Measurements from ENCODE around the gene UBE2V1.
"Not testable (repeated sequence)": the region's sequence is repeated elsewhere in the genome, so short reads cannot be mapped to it uniquely, and the experiment has no call there.

Gene UBE2V1

DNA sequence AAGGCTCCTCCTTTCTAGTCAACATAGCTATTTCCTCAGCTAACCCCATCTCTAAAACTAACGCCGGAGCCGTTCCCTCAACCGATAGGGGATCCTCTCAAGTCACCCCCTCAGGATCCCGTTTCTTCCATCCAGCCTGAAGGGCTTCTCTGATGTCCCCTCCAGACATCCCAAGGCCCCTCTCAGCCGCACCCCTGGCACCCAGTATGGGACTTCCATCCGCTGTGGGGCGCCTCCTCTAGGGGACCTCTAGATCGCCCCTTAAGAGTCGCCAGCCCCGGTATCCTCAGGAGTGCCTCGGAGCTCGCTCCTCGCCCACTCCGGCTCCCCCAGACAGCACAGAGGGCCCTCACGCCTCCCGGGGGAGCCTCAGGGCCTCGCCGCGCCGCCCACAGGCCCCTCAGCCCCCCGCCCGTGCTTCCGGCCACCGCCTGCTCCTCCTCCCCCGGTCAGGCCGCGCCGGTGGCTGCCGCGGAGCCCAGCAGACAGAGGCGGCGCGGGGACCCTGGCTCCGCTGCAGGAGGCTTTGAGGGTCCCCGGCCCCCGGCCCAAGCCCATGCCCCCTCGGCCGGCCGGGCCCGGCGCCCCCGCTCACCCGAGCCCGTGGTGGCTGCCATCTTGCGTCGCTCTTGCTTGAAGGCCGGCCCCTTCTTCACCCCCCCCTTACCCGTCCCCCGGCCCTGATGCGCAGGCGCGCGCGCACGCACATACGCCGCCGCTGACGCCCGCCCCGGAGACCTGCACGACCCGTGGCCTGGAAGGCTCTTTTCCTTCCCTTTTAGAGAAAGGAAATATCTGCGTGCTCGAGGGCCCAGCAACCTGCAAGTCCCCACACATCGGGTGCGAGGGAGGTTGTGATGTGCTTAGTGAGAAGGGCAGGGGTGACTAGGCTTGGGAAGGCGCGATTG lies at the start of gene UBE2V1:
TSS of gene UBE2V1 (minus strand) at position 639 of the 908 bp plus-strand sequence. CDS start at position 617, 22 bp downstream.
- DNase-seq (ENCODE audit: low spot score) = peak; percentile 99

DNA sequence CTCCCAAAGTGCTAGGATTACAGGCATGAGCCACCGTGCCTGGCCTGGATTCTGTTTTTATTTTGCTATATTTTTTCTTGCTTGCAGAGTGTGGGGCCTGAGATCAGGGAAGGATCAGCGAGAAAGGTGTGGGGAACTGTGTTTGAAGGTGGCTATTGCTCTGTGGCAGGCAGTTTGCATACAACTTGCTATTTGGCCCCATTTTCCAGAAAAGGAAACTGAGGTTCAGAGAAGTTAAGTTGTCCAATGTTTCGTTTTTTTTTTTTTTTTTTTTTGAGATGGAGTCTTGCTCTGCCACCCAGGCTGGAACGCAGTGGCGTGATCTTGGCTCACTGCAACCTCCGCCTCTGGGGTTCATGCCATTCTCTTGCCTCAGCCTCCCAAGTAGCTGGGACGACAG lies 48.5 kb upstream of the UBE2V1 start:
- DNase-seq (ENCODE audit: low spot score) = not testable (repeated sequence)

DNA sequence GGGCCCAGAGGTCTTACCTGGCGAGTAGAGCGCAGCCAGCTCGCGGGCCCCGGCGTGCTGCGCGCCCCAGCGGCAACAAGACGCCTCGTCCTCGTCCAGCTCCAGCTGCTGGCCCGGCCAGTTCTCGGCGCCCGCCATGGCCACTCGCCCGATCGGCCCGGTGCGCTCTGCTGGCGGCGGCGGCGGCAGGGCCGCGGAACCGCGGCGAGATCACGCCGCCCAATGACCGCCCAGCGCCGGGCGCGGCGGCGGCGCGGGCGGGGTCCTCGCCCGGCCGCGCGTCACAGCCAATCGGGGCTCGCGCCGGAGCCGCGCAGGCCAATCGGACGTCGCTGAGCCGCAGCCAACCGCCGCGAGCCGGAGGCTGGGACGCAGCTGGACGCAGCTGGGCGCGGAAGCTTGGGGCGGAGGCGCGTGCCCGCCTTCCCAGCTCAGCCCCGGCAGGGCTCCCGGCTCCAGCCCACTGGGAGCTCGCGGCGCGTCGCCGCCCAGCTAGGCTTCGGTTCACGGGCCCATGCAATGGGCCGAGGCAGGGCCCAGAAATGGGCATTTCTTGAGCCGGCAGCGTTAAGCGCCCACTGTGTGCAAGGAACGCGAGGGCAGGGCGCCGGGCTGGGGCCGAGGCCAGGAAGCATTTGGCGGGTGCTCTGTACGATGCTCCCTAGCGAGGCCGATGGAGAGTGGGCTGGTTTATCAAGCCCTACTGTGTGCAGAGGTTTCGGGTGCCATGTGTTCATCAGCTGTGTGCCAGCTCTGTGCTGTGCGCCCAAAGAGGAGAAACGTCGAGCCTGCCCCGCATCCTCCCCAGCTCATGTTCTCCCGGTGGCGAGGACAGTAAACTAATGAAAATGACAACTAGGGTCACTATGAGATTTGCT lies 40.8 kb upstream of the UBE2V1 start, which contains the start of gene PEDS1:
TSS of gene PEDS1 (minus strand) at position 224 of the 878 bp plus-strand sequence. CDS start at position 138, 86 bp downstream.
- DNase-seq (ENCODE audit: low spot score) = peak; percentile 99

DNA sequence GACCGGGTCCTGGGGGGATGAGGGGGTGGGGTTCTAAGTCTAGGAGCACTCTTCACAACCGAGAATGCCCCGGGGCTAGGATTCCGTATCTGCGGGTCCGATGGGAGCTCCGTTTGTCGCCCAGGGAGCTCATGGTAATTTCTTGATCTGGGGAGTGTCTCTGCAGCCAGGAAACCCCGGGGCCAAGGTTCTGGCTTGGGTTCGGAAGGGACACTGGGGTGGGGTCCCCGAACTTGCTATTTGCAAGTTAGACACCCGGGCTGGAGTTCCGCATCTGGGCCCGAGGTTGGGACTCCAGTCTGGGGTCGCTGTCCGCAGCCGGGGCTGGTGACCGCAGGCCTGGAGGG lies 40.2 kb upstream of the UBE2V1 start:
- peak; percentile 32 for DNase-seq (ENCODE audit: low spot score)

DNA sequence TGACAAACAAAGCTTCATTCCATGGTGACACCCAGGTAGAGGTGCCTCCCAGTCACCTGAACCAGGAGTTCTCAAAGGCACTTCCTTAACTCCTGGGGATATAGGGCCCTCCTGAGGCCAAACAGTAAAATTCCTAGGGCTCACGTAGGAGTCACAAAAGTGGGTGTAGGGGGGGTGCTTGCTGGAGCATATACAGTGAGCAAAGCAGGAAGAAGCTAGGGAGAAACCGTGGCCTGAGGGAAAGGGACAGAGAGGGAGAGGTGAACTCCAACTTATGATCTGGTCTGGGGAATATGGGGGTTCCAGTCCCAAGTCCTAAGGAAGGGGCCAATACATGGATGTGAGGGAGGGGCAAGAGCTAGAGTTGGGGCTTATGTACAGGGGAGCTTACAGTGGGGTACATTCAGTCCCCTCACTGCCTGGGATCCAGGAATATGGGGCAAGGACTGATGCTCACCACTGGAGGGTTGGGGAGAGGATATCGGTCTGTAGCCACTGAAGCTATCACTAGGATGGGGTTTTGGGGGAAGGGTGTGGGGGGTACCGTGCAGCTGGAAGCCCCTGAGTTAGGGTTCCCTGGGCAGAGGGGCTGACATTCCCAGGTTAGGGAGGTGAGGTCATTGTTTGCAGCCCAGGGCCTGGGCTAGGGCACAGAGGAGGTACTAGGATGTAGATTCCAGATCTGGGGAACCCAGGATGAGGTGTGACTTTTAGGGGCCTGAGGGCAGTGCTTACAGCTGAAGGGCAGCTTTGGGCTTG lies 39.6 kb upstream of the UBE2V1 start:
- no peak for DNase-seq (ENCODE audit: low spot score)

DNA sequence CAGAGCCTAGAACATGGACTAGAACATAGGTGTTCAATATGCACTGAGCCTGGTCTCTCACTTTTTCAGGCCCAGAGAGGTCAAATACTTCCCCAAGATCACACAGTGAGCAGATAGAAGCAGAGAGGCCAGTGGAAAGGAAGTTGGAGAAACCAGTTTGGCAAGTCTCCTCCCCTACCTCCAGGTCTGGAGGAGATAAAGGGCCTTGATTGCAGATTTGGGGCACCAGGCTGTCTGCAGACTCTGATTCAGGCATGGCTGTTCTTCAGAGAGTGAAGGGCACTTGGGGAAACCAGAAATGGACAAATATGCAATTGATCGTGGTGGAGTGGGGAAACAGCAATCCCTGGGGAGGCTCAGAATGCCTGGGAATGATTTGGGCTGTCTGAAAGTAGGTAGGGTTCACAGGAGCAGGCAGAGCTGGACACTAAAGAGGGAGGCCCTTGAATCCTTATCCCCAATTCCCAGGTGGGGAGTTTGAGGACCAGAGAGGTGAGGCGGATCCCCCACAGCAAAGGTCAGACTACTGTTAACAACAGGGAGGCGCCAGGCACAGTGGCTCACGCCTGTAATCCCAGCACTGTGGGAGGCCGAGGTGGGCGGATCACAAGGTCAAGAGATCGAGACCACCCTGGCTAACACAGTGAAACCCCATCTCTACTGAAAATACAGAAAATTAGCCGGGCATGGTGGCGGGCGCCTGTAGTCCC lies 38.2 kb upstream of the UBE2V1 start:
- peak; percentile 41 for DNase-seq (ENCODE audit: low spot score)

DNA sequence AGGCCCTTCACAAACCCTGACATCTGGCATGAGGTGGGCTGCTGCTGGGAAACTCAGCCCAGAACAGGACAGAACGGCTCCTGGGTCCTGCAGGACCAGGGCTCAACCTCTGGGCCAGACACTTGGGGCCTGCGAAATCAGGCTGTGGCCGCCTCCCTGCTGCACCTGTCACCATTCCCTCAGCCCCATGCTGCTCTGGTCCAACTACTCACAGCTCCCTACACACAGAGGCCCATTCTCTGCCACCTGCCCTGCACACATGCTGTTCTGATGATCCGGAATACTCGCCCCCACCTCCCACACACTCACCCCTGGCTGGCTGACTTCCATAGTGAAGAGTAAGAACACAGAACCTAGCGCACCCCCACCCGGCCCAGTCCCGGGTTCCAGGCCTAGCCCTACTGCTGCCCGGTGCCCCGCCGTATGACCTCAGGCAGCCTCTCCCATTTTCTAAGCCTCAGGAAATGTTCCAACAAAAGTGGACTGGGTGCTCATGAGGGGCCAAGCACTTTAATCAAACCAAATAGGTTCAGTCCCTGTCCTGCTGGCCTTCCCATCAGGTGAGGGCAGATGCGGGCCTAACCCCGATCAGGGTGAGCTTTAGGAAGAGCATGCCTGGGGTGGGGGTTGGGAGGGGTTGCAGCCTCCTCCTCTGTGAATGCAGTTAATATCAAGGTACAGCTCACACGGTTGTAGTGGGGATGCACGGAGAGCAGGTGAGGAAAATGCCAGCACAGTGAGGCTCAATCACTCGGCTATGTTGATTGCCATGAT lies 36.7 kb upstream of the UBE2V1 start:
- no peak for DNase-seq (ENCODE audit: low spot score)

DNA sequence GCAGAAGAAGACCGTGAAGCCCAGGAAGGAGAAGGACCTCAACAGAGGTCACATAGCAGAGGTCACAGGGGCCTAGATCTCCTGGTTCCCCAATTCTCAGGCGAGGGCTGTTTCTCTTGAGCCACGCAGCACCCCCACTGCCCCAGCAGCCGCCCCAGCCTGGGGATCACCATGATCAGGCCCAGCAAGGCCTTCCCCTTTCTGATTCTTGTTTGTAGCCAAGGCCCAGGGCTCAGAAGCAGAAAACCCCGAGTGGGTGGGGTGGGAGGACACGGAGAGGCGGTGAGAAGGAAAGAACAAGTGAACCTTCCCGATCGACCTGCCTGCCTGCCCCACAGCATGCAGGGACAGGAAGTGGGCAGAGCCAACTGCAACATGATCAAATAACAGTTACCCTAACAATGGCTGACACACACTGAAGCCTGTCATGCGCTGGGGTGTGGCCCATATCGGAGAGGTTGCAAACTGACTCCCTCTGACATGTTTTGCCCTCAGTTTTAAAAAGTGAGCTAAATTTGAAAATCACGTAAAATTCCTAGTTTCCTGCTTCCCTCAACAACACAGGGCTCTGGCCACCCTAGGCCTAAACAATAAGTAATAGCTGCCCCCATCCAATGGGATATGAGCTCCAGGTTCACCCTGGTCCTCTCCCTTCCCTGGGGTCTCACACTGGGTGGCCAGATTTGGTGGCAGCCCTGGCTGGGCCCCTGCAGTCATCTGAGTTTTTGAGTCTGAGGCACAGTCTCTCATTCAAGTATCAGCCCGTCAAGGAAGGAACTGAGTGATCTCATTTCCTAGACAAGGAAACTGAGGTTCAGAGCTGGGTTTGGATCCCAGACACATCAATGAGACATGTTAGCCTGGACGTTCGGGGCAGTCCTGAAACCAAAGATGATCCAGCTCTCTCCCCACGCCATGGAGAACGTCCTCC lies 34.0 kb upstream of the UBE2V1 start:
- DNase-seq (ENCODE audit: low spot score) = no peak

DNA sequence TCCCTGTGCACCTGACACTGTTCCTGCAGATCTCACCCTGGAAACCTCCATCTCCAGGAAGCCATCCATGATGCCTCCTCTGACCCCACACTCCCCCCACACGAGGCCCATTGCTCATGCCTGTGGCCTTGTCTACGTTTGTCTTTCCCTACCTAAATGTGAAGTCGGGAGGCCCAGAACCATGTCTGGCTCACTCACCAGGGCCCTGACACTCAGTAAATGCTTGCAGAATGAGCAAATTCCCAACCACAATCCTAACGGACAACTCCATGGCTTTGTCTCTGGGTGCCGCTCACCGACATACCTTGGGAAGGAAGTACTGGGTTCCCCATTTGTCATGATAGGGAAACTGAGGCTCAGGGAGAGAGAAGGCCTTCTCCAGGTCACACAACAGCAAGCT lies 33.3 kb upstream of the UBE2V1 start:
- no peak for DNase-seq (ENCODE audit: low spot score)

DNA sequence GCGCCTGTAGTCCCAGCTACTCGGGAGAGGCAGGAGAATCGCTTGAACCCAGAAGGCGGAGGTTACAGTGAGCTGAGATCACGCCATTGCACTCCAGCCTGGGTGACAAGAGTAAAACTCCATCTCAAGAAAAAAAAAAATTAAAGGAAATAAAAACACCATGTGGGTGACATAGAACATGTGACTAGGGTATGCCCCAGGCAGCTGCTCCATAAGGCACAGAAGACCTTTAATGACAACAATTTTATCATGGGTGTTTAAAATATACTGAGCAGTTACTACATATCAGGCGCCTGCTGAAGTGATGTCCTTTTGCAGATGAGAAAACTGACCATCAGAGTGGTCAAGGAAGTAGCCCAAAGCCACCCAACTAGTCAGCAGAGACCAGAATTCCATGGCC lies 32.6 kb upstream of the UBE2V1 start:
- no peak for DNase-seq (ENCODE audit: low spot score)

DNA sequence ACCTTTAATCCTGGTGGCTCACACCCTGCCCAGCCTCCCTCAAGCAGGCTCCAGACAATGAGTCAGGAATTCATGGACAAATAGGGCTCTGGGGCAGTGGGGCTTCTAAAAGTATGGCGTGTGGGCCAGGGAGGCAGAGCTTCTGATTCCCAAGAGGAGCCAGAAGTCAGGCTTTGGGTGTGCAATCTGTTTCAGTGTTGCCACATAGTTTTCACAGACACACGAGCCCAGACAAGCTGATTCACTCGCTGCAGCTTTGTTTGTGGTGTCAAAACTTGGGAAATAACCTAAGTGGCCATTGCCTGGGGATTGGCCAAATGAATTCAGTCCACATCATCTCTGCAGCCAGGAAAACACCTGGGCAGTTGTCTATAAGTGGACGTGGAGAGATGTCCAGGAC lies 31.4 kb upstream of the UBE2V1 start:
- peak; percentile 91 for DNase-seq (ENCODE audit: low spot score)

DNA sequence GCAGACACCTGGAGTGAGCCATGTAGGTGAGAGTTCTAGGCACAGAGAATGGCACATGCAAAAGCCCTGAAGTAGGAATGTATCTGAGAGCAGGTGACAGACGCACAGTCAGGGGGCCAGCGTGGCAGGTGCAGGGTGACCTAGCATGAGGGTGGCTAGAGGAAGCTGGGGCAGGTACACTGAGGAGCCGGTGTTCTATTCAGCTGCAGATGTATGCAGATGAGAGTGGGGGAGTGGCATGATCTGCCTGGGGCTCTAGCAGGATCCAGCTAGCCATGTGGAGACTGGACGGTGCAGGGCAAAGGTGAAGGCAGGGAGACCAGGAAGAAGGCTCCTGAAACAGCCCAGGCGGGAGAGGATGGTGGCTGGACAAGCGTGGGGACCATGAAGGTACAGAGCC lies 29.9 kb upstream of the UBE2V1 start:
- DNase-seq (ENCODE audit: low spot score) = no peak

DNA sequence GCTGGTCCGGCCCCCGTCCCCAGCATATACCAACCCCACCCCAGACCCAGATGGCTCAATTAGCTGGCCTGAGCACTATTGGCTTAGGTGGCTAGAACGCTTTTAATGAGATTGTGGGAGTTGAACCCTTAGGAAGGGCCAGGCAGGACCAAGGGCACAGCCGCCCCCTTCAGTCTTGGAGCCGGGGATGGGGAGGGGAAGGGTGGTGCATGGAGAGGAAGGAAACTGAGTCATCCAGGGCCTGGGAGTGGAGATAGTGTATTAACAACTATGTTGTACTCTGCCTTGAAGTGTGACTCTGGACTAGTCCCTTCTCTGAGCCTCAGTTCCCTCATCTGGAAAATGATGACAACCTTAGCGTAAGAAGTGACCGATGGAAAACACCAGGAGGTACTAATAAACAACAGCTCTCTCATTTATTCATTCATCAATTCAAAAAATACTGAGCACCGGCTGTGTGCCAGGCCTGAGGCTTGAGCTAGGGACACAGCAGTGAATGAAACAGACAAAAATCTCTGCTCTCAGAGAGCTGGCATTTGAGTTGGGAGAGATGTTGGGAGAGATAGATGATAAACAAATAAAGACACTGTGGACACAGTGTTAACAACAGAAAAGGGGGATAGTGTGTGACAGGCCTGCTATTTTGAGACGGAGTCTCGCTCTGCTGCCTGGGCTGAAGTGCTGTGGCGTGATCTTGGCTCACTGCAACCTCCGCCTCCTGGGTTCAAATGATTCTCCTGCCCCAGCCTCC lies 29.0 kb upstream of the UBE2V1 start:
- no peak for DNase-seq (ENCODE audit: low spot score)

DNA sequence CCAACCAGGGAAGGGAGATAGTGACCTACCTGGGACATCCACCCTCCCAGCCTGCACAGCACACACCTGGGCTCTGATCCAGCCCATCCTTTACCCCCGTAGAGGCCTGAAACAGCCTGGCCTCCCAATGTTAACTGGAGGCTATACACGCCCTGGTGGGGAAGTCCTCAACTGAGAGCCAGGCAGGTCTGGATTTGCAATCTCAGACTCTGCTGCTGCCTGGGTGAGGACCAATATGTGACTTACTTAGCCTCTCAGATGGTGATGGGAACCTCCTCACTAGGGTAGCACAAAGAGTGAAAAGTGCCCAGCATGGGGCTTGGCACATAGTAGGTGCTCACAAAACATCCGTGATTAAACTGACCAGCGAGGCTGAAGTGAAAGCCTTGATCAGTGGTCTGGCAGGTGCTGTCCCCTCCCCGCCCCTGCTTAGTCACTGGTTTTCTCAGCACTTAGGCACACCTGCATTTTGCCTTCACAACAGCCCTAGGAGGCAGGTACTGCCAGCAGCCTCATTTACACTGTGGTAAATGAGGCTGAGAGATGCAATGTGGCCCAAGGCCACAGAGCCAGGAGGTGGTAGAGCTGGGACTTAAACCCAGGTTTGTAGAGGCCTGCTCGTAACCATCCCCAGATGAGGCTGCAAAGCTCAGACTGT lies 28.2 kb upstream of the UBE2V1 start:
- no peak for DNase-seq (ENCODE audit: low spot score)

DNA sequence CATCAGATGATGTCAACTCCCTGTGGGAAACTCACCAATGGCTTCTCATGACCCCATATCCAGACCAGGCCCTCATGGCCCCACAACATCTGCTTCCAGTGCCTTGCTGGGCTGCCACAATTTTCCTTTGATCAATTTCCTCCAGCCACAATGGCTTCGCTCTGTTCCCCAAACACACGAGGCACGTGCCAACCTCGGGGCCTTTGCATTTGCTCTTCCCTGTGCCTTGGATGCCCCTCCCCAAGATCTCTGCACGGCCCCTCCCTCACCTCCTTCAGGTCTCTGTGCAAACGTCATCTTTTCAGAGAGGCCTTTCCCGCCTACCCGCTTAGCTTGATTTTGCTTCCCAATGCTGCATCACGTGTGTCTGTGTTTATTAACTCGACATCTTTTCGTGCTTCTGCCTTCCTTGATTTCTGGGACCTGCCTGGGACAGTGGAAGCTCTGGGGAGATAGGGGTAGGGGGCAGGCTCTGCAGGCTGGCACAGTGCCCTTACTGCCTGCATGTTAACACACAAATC lies 27.4 kb upstream of the UBE2V1 start:
- DNase-seq (ENCODE audit: low spot score) = no peak

DNA sequence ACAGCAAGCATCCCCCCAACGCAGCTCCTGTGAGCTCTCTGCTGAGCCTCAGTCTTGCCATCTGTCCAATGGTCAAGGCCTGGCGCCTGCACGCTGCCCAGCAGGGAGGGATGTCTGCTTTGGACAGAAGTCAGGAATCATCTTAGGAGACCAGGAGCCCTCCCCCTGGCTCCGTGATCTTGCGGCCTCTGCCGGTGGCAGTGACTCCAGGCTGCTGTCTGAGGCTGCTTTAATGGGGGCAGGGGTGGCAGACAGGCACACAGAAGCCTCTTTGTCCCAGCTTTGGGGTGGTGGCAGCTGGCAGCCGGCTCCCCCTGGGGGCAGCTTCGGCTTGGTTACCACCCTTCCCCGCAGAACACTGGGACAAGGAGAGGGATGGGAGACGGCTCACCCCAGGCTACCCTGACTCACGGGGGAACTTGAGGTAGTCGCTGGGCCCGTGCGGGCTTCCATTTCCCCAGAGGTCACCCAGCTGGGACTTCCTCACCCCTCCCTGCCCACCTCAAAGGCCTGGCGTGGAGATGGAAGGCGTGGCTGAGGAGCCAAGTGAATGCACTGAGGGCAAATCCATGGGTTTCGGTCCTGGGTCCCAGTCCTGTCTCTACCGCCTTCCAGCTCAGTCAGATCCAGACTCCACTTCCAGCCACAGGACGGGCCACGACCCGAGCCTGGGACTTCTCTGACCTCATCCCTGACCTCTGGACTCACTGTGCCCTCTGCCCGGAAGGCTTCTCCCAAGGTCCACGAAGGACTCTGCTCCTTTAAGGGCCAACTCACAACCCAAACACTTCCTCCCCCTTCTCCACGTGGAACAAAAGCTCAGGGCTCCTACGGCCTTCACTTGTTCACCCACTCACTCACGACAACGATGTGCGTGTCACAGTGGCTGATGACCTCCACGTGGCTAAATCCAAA lies 25.8 kb upstream of the UBE2V1 start:
- DNase-seq (ENCODE audit: low spot score) = no peak

DNA sequence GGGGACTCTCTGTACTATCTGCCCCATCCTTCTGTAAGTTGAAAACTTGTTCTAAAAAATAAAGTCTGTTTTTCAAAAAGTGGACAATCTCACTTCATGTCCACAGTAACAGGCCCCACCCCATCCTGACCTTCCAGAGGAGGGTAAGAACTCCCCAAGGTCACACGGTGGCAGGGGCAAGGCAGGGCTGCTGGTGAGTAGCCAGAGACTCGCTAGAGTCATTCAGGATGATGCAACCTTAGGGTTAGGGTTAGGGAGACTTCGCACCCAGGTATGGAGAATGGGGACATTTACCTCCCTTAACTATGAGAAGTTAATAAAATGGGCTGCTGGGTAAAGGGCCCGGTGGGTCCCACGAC lies 25.1 kb upstream of the UBE2V1 start:
- DNase-seq (ENCODE audit: low spot score) = no peak
